Coronary artery (tissue), 2 donors: Measurements from ENCODE around the gene NDUFB7.
"Not testable (repeated sequence)": the region's sequence is repeated elsewhere in the genome, so short reads cannot be mapped to it uniquely, and the experiment has no call there.

Source experiments
- DNase-seq: peaks from one replicate; pipeline ENCODE4 v3.0.0-alpha.2; 2017; ENCODE audit warnings: low spot score
- H3K27ac ChIP-seq, 2 donors: fragments of 200-600 bp; sonication (generic); one replicate each; pipeline ENCODE4 v1.5.1; 2016 to 2019
- H3K4me3 ChIP-seq: fragments of 200-600 bp; sonication (generic); 2 replicates; pipeline ENCODE4 v1.5.1; 2016; ENCODE audit warnings: mild to moderate bottlenecking, moderate library complexity
- CTCF ChIP-seq: fragments of 200-600 bp; sonication (generic); IDR thresholded peaks from one replicate; pipeline ENCODE4 v1.5.1; 2019; ENCODE audit warnings: antibody characterized with exemption

NDUFB7 gene

GRCh38 chr19:14550201-14550754 lies 21.6 kb downstream of the NDUFB7 start:
- H3K4me3 ChIP-seq, result no peak overlapping the region
- no peak for DNase-seq
- H3K27ac ChIP-seq, result no peak overlapping the region
- no peak for TF ChIP-seq CTCF

- H3K4me3 ChIP-seq, result no peak overlapping the region
- no peak for TF ChIP-seq CTCF
- DNase-seq, result no peak
- H3K27ac ChIP-seq, result no peak overlapping the region
Measured at GRCh38 chr19:14545716-14546082, 26.2 kb downstream of the NDUFB7 start.

DNA sequence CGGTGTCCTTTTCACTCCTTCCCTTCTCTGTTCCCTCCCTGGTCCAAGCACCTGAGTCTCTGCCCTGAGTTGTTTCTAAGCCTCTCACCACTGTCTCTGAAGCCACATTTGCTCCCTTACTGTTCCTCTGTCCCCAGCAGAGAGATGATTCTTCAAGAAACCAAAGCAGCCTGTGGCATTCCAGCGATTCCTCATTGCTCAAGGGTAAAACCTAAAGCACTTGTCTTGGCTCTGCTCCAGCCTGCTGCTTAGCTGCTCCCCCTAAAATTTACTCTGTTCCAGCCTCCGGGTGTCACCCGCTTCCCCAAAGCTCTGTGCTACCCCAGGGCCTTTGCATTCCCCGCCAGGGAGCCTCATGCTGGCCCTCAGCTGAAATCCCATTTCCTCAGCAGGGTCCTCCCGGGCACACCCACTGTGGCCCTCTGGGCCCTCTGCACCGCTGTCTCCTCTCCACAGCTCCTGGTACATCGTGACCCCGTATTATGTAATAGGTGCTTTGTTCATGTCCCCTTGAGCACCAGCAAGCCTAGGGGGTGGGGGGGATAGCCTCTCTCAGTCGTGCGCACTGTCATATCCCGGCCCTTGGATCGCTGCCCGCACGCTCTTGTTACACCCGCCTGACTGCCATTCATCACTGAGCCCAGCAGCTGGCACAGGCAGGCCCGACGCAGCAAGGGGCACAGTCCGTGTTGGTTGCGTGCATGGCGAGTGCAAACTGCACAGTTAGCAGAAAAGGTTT lies 26.7 kb downstream of the NDUFB7 start:
- no peak for TF ChIP-seq CTCF
- Histone ChIP-seq H3K27ac (no peak overlapping the region), H3K4me3 (no peak overlapping the region)
- DNase-seq, result no peak

- TF ChIP-seq CTCF, result no peak
- no peak for DNase-seq
- Histone ChIP-seq H3K4me3 (no peak overlapping the region), H3K27ac (no peak overlapping the region)
Measured at GRCh38 chr19:14544047-14544446, 27.8 kb downstream of the NDUFB7 start.

- H3K27ac ChIP-seq, result no peak overlapping the region
- no peak for DNase-seq
- no peak for TF ChIP-seq CTCF
- H3K4me3 ChIP-seq, result no peak overlapping the region
Measured at GRCh38 chr19:14542711-14543328, 29.0 kb downstream of the NDUFB7 start.

DNA sequence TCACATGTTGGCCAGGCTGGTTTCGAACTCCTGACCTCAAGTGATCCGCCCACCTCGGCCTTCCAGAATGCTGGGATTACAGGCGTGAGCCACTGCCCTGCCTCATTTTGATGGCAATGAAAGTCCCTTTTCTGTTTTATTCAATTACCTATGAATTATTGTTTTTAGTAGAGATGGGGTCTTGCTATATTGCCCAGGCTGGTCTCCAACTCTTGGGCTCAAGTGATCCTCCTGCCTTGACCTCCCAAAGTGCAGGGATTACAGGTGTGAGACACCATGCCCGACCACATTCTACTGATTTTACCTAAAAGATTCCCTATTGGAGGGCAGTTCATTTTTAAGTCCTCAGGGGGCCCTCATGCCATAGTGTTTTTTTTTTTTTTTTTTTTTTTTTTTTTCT lies 29.9 kb downstream of the NDUFB7 start:
- H3K27ac ChIP-seq, DNase-seq, H3K4me3 ChIP-seq: not testable (repeated sequence)

DNA sequence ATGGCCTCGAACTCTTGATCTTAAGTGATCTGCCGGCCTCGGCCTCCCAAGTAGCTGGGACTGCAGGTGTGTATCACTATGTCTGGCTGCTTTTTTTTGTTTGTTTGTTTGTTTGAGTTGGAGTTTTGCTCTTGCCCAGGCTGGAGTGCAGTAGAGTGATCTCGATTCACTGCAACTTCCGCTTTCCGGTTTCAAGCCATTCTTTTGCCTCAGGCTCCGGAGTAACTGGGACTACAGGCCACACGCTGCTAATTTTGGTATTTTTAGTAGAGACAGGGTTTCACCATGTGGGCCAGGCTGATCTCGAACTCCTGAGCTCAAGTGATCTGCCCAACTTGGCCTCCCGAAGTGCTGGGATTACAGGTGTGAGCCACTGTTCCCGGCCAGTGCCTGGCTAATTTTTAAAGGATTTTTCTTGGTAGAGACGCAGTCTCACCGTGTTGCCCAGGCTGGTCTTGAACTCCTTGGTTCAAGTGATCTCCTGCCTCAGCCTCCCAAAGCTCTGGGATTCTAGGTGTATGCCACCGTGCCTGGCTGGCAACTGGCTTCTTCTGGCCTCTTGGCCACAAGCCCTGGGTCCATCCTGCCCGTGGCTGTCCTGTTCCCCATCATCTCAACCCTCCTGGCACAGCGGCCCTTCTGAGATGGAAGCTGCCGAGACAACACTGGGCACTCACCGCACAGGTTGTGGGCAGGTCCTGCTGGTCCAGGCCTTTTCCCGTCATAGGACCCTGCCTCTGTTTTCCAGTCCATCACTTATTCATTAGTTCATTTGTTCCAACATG lies 30.9 kb downstream of the NDUFB7 start:
- no peak overlapping the region for H3K4me3 ChIP-seq
- no peak overlapping the region for H3K27ac ChIP-seq
- no peak for DNase-seq
- TF ChIP-seq CTCF, result no peak
